NCI-H774 (cell line): Measurements from ENCODE around the gene RRP1B.
"Not testable (repeated sequence)": the region's sequence is repeated elsewhere in the genome, so short reads cannot be mapped to it uniquely, and the experiment has no call there.

ENCODE experiments used
- DNase-seq: peaks from one replicate; lab custom pipeline; 2025; lab: John Stamatoyannopoulos, UW

Gene RRP1B

DNA sequence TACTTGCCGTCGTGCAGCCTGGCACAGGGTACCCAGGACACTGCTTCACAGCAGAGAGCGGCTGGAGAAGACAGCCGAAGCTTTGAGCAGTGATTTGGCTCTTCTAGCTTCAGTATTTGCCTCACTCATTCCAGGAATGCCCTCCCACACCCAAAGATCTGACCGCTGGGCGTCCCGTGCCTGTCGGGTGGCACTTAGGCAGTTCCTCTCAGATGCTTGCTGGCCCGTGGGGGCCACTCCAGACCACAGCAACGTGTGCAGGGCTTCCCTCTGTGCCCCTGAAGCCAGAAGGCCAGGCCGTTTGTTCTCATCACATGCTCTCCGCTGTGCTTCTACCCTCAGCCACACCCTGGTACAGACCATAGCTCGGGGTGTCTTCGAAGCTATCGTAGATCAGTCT is 17.0 kb downstream of the RRP1B start:
- no peak for DNase-seq

DNA sequence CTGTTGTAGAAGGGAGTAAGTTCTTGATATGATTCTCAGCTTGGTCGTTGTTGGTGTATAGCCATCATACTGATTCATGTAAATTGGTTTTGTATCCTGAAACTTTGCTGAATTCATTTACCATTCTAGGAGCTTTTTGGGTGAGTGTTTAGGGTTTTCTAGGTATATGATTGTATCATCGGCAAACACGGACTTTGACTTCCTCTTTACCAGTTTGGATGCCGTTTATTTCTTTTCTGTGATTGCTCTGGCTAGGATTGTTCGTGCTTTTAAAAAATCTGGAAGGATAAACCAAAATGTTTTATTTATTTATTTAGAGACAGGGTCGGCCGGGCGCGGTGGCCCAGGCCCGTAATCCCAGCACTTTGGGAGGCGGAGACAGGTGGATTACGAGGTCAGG is 20.6 kb downstream of the RRP1B start:
- no peak for DNase-seq

DNA sequence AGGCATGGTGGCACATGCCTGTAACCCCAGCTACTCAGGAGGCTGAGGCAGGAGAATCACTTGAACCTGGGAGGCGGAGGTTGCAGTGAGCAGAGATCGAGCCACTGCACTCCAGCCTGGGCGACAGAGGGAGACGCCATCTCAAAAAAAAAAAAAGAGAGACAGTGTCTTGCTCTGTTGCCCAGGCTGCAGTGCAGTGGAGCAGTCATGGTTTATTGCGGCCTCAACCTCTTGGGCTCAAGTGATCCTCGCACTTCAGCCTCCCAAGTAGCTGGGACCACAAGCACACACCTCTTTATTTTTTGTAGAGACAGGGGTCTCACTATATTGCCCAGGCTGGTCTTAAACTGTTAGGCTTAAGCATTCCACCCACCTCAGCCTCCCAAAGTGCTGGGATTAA is 21.1 kb downstream of the RRP1B start:
- DNase-seq: not testable (repeated sequence)

DNA sequence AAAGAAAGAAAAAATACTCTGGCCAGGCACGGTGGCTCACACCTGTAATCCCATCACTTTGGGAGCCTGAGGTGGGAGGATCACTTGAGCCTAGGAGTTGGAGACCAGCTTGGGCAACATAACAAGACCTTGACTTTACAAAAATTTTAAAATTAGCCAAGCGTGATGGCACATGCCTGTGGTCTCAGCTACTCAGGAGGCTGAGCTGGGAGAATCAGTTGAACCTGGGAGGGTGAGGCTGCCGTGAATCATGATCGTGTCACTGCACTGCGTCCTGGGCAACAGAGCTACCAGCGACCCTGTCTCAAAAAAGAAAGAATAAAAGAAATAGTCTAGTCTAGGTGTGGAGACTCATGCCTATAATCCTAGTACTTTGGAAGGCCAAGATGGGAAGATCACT is 22.3 kb downstream of the RRP1B start:
- no peak for DNase-seq

DNA sequence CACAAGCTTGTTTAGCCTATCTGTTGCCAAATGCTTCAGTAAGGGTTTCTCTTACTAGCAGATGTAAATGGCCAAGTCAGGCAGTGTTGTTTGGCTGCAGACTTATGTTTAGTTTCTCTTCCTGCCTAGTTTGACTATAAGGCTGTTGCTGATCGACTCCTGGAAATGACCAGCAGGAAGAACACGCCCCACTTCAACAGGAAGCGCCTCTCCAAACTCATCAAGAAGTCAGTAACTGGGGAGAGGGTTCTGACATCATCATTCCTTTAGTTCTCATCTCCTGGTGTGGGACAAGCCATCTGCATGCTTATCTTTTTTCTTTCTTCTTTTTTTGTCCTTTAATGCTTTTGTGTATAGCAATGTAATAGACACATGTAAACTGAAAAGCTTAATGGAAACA is 25.1 kb downstream of the RRP1B start:
- DNase-seq: no peak

DNA sequence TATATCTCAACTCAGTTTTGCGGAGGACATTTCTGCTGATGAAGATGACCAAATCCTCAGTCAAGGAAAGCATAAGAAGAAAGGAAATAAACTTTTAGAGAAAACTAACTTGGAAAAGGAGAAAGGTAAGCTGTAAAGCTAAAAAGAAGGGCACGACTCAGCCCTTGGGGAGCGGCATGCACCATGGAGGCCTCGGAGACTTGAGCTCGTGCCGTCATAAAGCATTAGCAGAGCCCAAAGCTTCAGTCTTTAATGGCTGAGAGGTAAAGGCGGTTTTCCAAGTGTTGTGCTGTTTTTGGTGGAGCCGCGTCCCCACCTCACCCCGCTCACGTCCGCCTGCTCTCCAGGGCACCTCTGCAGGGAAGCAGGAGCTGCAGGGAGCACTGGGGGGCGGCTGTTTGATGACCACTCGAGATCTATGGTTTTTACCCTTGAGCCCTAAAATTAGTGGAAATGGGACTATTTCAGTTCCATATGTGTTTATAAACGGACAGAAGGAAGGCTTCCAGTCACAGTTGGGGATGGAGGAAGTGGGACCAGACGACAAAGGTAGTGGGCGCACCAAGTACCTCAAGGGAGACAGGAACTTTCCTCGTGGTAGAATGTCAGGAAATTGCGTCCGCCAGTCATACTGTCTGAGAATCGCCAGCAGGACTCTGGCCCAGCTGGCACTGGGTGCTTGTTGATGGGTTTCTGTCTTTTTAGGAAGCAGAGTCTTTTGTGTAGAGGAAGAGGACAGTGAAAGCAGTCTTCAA is 27.6 kb downstream of the RRP1B start:
- DNase-seq: no peak

DNA sequence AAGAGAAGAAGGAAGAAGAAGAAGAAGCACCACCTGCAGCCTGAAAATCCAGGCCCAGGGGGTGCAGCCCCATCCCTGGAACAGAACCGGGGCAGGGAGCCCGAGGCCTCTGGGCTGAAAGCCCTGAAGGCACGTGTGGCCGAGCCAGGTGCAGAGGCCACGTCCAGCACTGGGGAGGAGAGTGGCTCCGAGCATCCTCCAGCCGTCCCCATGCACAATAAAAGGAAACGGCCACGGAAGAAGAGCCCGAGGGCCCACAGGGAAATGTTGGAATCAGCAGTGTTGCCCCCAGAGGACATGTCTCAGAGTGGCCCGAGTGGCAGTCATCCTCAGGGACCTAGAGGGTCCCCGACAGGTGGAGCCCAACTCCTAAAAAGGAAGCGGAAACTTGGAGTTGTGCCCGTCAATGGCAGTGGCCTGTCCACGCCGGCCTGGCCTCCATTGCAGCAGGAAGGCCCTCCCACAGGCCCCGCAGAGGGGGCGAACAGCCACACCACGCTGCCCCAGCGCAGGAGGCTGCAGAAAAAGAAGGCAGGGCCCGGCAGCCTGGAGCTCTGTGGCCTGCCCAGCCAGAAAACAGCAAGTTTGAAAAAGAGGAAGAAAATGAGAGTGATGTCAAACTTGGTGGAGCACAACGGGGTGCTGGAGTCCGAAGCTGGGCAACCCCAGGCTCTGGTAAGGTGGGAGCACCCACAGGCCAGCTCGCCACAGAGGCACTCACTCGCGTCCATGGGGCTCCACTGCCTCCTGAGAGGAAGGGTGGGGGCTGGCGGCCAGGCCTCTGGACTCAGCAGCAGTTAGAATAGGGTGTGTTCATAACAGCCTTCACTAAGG is 28.4 kb downstream of the RRP1B start:
- no peak for DNase-seq

DNA sequence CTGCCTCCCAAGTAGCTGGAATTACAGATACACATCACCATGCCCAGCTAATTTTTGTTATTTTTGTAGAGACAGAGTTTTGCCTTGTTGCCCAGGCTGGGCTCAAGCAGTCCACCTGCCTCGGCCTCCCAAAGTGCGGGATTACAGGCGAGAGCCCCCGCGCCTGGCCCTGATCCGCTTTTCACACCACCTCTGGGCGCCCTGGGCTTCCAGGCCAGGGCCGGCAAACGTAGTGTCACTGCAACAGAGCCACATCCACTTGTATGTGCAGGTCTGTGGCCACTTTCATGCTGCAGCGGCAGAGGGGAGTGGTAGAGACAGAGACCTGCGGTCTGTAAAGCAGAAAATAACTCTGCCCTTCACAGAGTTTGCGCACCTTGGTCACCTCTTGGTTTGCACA is 29.5 kb downstream of the RRP1B start:
- no peak for DNase-seq

DNA sequence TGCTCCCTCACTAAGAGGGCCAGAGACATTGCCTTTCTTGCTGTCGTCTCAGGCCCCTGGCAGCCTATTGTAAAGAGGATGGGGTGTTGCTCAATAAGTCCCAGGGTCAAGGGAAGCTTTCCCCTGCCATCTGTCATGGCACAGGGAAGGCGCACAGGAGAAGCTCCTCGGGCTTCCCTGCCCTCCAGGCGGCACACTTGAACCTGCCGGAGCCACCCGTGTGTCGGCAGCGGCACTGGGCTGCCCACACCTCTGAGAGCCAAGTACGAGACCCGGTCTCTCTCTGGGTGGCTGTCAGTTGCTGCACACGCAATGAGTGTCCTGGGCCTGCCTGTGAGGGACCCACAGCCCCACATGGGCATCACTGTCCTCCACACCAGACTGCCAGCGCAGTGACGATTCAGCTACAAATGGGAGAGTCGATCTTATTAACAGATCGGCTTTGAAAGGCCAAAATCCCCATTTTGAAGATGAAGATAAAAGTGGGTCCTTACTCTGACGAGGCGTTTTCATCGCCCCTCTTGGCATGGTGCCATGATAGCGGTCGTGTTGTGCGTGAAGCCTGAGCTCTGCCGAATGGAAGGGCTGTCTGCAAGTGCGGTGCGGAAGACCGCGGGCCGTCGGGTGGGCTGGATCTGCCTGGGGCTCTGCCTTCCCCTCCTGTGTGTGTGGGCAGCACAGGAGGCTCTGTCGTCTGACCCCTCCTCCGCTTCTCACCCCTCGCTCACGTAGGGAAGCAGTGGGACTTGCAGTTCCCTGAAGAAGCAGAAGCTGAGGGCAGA is 30.4 kb downstream of the RRP1B start:
- DNase-seq: no peak

DNA sequence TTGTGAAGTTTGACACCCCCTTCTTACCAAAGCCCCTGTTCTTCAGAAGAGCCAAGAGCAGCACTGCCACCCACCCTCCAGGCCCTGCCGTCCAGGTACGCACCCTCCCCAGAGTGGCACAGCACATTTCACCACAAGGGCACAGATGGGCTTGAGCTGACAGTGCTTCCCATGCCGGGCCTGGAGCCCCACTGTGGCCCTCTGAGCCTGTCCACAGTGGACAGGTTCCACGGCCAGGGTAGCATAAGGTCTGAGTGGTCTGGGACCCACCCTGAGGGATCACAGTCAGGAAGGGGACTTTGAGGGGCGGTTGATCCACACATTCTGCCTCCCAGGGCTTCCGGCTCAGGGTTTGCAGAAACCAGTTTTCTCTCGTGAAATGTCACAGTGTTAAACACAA is 31.0 kb downstream of the RRP1B start:
- no peak for DNase-seq

DNA sequence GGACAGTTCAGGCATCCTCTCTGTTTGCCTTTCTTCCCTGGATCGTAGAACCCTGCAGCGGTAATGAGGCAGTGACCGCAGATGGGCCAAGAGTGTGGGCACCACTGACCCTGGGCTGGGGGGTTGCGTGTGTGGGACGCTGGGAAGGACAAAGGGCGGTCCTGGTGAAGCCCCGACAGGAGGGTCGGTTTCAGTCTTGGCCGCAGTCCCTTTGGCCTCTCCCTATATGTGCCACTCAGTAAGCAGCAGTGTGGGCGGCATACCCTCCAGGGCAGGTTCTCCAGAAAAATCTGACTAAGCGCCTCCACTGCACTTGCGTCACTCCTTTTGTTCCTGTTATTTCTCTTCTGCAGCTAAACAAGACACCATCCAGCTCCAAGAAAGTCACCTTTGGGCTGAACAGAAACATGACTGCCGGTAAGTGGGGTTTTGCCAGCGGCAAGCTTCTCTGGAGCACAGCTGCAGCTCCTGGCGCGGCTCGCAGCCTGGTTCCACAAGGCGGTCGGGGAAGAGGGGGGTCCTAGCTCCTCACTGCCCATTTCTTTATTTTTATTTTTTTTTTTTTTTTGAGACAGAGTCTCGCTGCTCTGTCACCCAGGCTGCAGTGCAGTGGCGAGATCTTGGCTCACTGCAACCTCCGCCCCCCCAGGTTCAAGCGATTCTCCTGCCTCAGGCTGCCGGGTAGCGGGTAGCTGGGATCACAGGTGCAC is 31.9 kb downstream of the RRP1B start:
- no peak for DNase-seq

DNA sequence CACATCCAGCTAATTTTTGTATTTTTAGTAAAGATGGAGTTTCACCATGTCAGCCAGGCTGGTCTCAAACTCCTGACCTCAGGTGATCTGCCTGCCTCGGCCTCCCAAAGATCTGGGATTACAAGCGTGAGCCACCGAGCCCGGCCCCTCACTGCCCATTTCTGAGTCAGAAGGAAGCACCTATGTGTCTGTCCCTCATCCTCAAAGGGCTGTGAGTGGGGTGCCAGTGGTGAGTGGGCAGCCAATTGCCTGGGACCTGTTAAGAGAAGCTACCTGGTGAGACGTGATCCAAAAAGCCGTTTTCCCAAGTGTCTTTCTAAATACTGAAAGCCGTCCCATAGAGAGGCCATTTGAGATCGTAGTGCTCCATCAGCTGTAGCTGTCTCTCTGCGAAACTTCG is 32.4 kb downstream of the RRP1B start:
- no peak for DNase-seq

DNA sequence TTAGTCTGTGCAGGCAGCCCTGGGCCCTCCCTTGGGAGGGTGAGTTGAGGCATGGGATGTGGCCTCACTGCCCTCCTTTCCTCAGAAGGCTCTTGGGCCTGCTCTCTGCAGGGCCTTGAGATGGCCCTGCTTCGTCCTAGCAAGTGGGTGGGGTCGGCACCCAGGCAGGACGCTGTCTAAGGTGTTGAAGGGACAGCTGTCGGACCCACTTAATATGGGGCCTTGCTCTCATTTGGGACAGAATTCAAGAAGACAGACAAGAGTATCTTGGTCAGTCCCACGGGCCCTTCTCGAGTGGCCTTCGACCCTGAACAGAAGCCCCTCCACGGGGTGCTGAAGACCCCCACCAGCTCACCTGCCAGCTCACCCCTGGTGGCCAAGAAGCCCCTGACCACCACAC is 33.6 kb downstream of the RRP1B start:
- DNase-seq: no peak

DNA sequence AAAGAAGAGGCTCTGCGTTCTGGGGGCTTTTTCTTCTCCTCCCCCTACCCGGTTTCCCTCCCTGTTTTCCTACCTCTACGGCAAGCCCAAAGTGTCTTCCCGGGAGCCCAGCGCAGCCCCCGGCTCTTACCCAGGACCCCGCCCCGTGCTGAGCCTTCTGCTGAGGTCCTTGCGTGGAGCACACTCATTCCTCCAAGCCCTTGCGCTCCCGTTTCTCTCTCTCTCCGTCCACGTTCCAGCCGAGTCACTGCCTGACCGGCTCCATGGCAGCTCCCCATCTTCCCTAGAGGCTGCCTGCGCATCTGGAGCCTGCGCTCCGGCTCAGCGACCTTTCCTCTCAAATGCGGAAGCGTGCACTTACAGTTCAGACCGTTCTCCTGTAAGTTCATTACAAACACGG is 34.6 kb downstream of the RRP1B start:
- DNase-seq: no peak

DNA sequence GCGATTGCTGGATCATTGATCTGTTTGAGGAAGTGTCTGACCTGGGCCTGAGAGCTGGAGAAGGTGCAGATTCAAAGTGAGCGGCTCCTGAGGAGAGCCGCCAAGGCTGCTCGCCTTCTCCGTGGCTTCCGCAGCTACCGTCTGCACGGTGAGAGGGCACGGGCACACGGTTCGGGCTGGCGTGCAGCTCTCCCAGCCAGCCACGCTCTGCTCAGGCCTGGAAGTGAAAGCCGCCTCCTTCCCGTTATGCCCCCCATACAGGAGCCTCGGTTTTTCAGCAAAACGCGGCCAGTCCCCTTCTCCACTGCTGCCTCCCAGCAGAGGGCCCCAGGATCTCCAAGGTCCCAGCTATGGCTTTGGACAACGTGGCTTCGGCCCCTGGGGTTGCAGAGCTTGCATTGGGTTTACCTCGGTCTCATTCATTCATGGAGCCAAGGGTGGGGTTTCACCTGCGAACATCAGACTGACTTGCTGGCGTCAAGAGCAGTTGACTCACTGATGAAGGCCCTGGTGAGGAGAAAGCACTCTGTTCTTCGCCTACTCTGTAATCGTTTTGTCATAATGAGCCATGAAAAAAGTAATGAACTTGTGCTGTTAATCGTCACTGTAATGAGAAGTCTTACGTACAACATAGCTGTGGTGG is 35.2 kb downstream of the RRP1B start:
- no peak for DNase-seq

DNA sequence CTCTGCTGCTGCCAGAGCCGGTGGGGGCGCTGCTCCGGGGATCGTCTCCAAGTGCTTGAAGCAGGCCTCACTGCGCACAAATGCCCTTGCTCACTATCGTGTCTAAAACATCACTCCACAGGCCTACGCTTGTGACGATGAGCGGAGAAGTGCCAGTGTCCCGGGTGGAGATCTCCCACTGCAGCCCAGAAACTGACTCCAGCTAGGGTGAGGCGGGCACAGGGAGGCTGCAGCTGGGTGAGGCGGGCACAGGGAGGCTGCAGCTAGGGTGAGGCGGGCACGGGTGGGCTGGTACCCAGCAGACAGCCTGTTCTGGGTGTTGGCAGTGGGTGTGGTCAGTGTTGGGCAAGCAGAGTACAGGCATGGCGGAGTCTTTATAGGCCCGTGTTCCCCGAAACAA is 36.9 kb downstream of the RRP1B start:
- DNase-seq: no peak

DNA sequence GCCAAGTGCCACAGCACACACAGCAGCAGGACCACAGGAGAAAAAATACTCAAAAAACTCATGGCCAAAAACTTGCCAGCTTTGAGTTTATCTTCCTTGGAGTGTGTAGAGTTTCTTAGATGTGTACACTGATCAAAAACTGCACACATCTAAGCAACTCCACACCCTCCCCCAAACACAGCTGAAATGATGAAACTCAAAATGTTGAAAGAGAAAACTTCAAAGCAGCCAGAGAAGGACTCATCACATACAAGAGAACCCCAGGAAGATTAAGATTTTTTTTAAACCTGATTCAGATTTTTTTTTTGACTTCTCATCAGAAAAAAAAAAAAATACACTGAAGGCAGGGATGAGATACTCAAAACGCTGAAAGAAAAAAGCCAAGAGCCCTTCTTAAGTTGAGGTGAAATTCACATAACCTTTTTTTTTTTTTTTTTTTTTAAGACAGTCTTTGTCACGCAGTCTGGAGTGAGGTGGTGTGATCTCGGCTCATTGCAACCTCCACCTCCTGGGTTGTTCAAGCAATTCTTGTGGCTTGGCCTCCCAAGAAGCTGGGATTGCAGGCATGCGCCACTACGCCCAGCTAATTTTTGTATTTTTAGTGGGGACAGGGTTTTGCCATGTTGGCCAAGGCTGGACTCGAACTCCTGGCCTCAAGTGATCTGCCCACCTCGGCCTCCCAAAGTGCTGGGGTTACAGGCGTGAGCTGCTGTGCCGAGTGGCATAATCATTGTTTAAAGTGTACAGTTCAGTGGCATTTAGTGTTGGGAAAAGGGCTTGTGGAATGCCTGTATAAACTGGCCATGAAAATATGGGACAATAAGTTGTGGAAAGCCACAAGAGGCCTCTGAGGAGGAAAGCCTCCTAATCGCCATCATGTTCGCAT is 38.6 kb downstream of the RRP1B start:
- DNase-seq: no peak

DNA sequence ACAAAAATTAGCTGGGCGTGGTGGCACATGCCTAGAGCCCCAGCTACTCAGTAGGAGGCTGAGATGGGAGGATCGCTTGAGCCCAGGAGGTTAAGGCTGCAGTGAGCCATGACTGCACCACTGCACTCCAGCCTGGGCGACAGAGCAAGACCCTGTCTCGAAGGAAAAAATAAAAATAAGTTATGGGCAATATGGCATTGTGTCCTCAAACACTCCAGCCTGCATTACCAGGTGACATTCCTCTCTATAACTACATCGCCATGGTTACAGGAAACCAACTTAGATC is 40.1 kb downstream of the RRP1B start:
- DNase-seq: not testable (repeated sequence)

DNA sequence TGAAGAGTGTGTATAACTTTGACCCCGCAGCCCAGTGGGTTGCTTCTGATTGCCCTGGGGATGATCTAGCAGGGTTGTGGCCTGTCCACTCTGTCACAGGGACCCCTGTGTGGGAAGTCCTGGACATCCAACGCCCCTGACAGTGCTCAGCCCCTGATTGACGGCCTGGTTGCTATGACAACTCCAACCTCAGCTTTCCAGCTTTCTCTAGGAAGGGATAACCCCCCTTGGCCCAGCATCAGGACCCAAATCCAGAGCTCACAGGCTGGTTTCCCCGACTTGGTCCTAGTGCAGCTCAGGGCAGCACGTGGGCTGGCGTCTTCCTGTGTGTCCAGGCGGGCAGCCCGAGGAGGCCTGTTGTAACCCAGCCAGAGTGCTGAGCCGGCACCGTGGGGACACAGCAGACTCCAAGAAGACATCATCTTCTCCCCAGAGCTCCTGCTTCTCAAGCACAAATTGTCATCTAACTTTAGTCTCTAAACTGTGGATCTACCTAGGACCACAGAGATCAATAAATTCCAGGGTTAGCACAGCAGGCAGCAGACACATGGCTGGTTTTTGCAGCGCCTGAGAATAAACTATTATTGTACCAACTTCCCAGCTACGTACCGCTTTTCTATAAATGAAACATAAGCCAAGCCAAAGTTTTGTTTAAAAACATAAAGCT is 40.7 kb downstream of the RRP1B start:
- DNase-seq: no peak
